H9 (cell line): ENCODE measurements around the gene ITSN1. TPM values are rescaled to one million over a fixed set of nuclear protein-coding genes. Genes with fewer than 3 reads are reported as not detected.

Experiments used
- DNase-seq: peaks from one replicate; pipeline ENCODE4 v3.0.0-alpha.2; 2017
- H2AFZ ChIP-seq: one replicate; pipeline ENCODE4 v1.6.1; 2013; ENCODE audit warnings: mild to moderate bottlenecking, low read length, control low read depth, moderate library complexity
- H2AK5ac ChIP-seq: 2 replicates; pipeline ENCODE4 v1.6.1; 2013; ENCODE audit warnings: low read length, control low read depth, mixed read lengths; ENCODE audit not compliant: insufficient read length
- H2BK120ac ChIP-seq: one replicate; pipeline ENCODE4 v1.6.1; 2013; ENCODE audit warnings: low read depth, mild to moderate bottlenecking, low read length, control low read depth, inconsistent platforms; ENCODE audit not compliant: poor library complexity, severe bottlenecking
- H2BK12ac ChIP-seq: 2 replicates; pipeline ENCODE4 v1.6.1; 2013; ENCODE audit warnings: low read length, control low read depth, mixed read lengths, low read depth; ENCODE audit not compliant: insufficient read length
- H2BK15ac ChIP-seq: 2 replicates; pipeline ENCODE4 v1.6.1; 2013; ENCODE audit warnings: low read depth, low read length, control low read depth
- H2BK20ac ChIP-seq: one replicate; pipeline ENCODE4 v1.6.1; 2013; ENCODE audit warnings: low read depth, mild to moderate bottlenecking, low read length, control low read depth, inconsistent platforms; ENCODE audit not compliant: poor library complexity, severe bottlenecking
- H2BK5ac ChIP-seq: 2 replicates; pipeline ENCODE4 v1.6.1; 2013; ENCODE audit warnings: low read length, control low read depth, mixed read lengths; ENCODE audit not compliant: insufficient read length
- H3K14ac ChIP-seq: 2 replicates; pipeline ENCODE4 v1.6.1; 2013; ENCODE audit warnings: low read length, control low read depth; ENCODE audit not compliant: insufficient read depth
- H3K18ac ChIP-seq: 2 replicates; pipeline ENCODE4 v1.6.1; 2013; ENCODE audit warnings: low read depth, mild to moderate bottlenecking, mixed read lengths, low read length, control low read depth; ENCODE audit not compliant: insufficient read length
- H3K23ac ChIP-seq: 2 replicates; pipeline ENCODE4 v1.6.1; 2013; ENCODE audit warnings: low read length, control low read depth, mixed read lengths, low read depth; ENCODE audit not compliant: insufficient read length
- H3K23me2 ChIP-seq: 2 replicates; pipeline ENCODE4 v1.6.1; 2013; ENCODE audit warnings: low read depth, mild to moderate bottlenecking, mixed read lengths, low read length, control low read depth; ENCODE audit not compliant: insufficient read length, poor library complexity, severe bottlenecking
- H3K27ac ChIP-seq: 2 replicates; pipeline ENCODE4 v1.5.1; 2013; ENCODE audit warnings: low read length, control low read depth, mixed read lengths, low read depth; ENCODE audit not compliant: insufficient read length
- H3K27me3 ChIP-seq: 2 replicates; pipeline ENCODE4 v1.6.1; 2013; ENCODE audit warnings: low read length, control low read depth, inconsistent platforms; ENCODE audit not compliant: insufficient read depth
- H3K4ac ChIP-seq: 2 replicates; pipeline ENCODE4 v1.6.1; 2013; ENCODE audit warnings: low read depth, mild to moderate bottlenecking, control low read depth, inconsistent platforms, low read length, moderate library complexity
- H3K4me1 ChIP-seq: 2 replicates; pipeline ENCODE4 v1.6.1; 2013; ENCODE audit warnings: low read length, control low read depth, inconsistent platforms; ENCODE audit not compliant: insufficient read depth
- H3K4me2 ChIP-seq: 2 replicates; pipeline ENCODE4 v1.6.1; 2013; ENCODE audit warnings: low read length, control low read depth, mixed read lengths; ENCODE audit not compliant: insufficient read length, insufficient read depth
- H3K56ac ChIP-seq: 2 replicates; pipeline ENCODE4 v1.6.1; 2013; ENCODE audit warnings: low read depth, mild to moderate bottlenecking, mixed read lengths, low read length, control low read depth; ENCODE audit not compliant: insufficient read length
- H3K79me1 ChIP-seq: 2 replicates; pipeline ENCODE4 v1.6.1; 2013; ENCODE audit warnings: low read depth, mild to moderate bottlenecking, moderate library complexity, low read length, control low read depth, inconsistent platforms; ENCODE audit not compliant: insufficient read depth, poor library complexity, severe bottlenecking
- H3K79me2 ChIP-seq: 2 replicates; pipeline ENCODE4 v1.6.1; 2013; ENCODE audit warnings: low read length, control low read depth, inconsistent platforms; ENCODE audit not compliant: insufficient read depth
- H3K9ac ChIP-seq: 2 replicates; pipeline ENCODE4 v1.6.1; 2013; ENCODE audit warnings: low read length, control low read depth, mixed read lengths; ENCODE audit not compliant: insufficient read length; ENCODE audit errors: extremely low read depth
- H3K9me3 ChIP-seq: one replicate; pipeline ENCODE4 v1.6.1; 2013; ENCODE audit warnings: low read depth, low read length, inconsistent platforms; ENCODE audit not compliant: control insufficient read depth
- H3T11ph ChIP-seq: one replicate; pipeline ENCODE4 v1.6.1; 2013; ENCODE audit warnings: mild to moderate bottlenecking, low read length, control low read depth, inconsistent platforms
- H4K20me1 ChIP-seq: one replicate; pipeline ENCODE4 v1.6.1; 2013; ENCODE audit not compliant: control insufficient read depth, insufficient read length, insufficient read depth
- H4K5ac ChIP-seq: 2 replicates; pipeline ENCODE4 v1.6.1; 2013; ENCODE audit warnings: low read depth, mild to moderate bottlenecking, mixed read lengths, low read length, control low read depth; ENCODE audit not compliant: insufficient read length
- H4K8ac ChIP-seq: replicated peaks from 2 replicates; pipeline ENCODE4 v1.6.1; 2013; ENCODE audit warnings: low read length, control low read depth, mixed read lengths, low read depth; ENCODE audit not compliant: insufficient read length
- H4K91ac ChIP-seq: 2 replicates; pipeline ENCODE4 v1.6.1; 2013; ENCODE audit warnings: low read depth, mild to moderate bottlenecking, moderate library complexity, mixed read lengths, low read length, control low read depth; ENCODE audit not compliant: insufficient read length
- H3K27ac Mint-ChIP-seq, 3 experiments: 2 replicates in 2 of 3; 3 replicates in 1 of 3; pipeline ENCODE4 v1.8.0; 2020 to 2021; ENCODE audit warnings: mixed read lengths in 3 of 3, mild to moderate bottlenecking in 1 of 3, moderate library complexity in 1 of 3
- H3K27me3 Mint-ChIP-seq: 2 replicates; pipeline ENCODE4 v1.8.0; 2021; ENCODE audit warnings: low read depth, mild to moderate bottlenecking, moderate library complexity, mixed read lengths
- H3K36me3 Mint-ChIP-seq, 3 experiments: 2 replicates in 2 of 3; 3 replicates in 1 of 3; pipeline ENCODE4 v1.8.0; 2020 to 2021; ENCODE audit warnings: low read depth in 3 of 3, mixed read lengths in 3 of 3; ENCODE audit not compliant: insufficient read depth in 1 of 3
- H3K4me1 Mint-ChIP-seq, 2 experiments: 2 replicates each; pipeline ENCODE4 v1.8.0; 2020; ENCODE audit warnings: mixed read lengths in 2 of 2
- H3K4me3 Mint-ChIP-seq, 2 experiments: 2 replicates in 1 of 2; 3 replicates in 1 of 2; pipeline ENCODE4 v1.8.0; 2020 to 2021; ENCODE audit warnings: mild to moderate bottlenecking in 2 of 2, mixed read lengths in 2 of 2, moderate library complexity in 1 of 2
- H3K9me3 Mint-ChIP-seq, 2 experiments: 2 replicates in 1 of 2; 3 replicates in 1 of 2; pipeline ENCODE4 v1.8.0; 2020; ENCODE audit warnings: mild to moderate bottlenecking in 2 of 2, mixed read lengths in 2 of 2, moderate library complexity in 1 of 2
- CTCF ChIP-seq: fragments of 200-600 bp; sonication (generic); conservative IDR thresholded peaks from 3 replicates; pipeline ENCODE4 v1.8.0; 2021; ENCODE audit warnings: antibody characterized with exemption, mild to moderate bottlenecking
- WGBS: extraction: QIAGEN DNeasy Blood & Tissue Kit; methylation state at CpG from one replicate; pipeline ENCODE4 v1.1.7; 2013; ENCODE audit warnings: missing lambda C conversion rate, low lambda C conversion rate, mixed read lengths; ENCODE audit not compliant: insufficient read length; ENCODE audit errors: extremely low coverage; 5-methylcytosine and 5-hydroxymethylcytosine counted together
- total RNA-seq: library from RNA; stranded (reverse); gene quantifications from 2 replicates; pipeline ENCODE4 v1.2.1, GENCODE V29; 2021

Gene ITSN1
- total RNA-seq, 1 experiment from 2014 or later: 94.2 TPM

- Histone ChIP-seq H3K79me2 (no peaks in the 10 kb centered on the region), H3K23ac (no peak overlapping the region), H3K4me2 (no peak overlapping the region), H3K23me2 (no peaks in the 10 kb centered on the region), H2AFZ (no peak overlapping the region), H3K9ac (no peak overlapping the region), H2BK15ac (no peak overlapping the region), H3K56ac (no peak overlapping the region), H3K18ac (no peak overlapping the region), H3K4ac (no peak overlapping the region), H3K27me3 (no peaks in the 10 kb centered on the region), H2BK20ac (no peak overlapping the region), H3K9me3 (no peaks in the 10 kb centered on the region), H2BK5ac (no peak overlapping the region), H4K8ac (no peak overlapping the region), H2BK120ac (no peak overlapping the region), H2BK12ac (no peak overlapping the region), H3K4me1 (no peaks in the 10 kb centered on the region), H2AK5ac (no peak overlapping the region), H4K91ac (no peak overlapping the region), H4K20me1 (no peaks in the 10 kb centered on the region), H4K5ac (no peak overlapping the region), H3K79me1 (peaks cover 2% of the 10 kb centered on the region), H3K27ac (no peak overlapping the region), H3T11ph (no peak overlapping the region), H3K14ac (no peak overlapping the region)
- Mint-ChIP-seq H3K4me1 (no peaks in the 10 kb centered on the region), H3K27me3 (no peaks in the 10 kb centered on the region), H3K9me3 (no peaks in the 10 kb centered on the region), H3K36me3 (peaks cover 42 to 79% (median 75%) of the 10 kb centered on the region in 3 experiments), H3K4me3 (no peak overlapping the region), H3K27ac (peak overlapping the region in 1 of 3 experiments; percentile 56; a peak in 2 of 7 replicates)
- no peak for DNase-seq
- no CpG with 5 or more reads among the region's 18 CpGs for WGBS
- no peak for TF ChIP-seq CTCF
These were observed 129.7 kb downstream of the ITSN1 start for GRCh38 chr21:33771976-33772375.
